SHP77 (cell line): ENCODE results near the gene MAL.
A peak's percentile ranks its signal among the peaks of the same experiment; 100 is the strongest.
"Not testable (repeated sequence)": the region's sequence is repeated elsewhere in the genome, so short reads cannot be mapped to it uniquely, and the experiment has no call there.

Experiments used
- DNase-seq, 2 experiments: peaks; one replicate each; lab custom pipeline; 2025; lab: John Stamatoyannopoulos, UW

The MAL gene

DNA sequence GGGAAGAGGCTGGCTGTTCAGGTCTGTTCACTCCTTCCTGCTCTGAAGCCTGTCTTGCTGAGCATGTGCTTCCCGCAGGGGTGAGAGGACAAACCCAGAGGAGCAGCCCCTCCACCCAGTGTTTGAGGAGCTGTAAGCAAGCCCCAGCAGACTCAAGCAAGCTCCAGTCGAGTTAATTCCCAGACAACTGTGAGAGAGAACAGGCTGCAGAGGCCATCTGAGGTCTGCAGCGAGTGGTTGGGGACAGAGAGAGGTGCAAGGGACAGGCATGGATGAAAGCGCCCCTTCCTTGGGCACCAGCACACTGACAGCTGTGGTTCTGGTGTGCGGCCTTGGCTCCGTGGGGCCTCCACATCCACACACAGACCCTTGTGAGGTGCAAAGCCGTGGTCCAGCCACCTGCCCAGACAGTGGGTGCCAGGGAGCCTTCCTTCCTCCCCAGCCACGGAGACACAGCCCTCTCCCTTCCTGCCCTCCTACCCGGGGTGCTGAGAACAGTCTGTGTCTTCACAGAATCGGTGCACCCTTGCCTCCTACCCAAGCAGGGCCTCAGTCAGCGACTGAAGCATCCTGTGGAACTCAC, 36.2 kb downstream of the MAL start:
- no peak for DNase-seq

DNA sequence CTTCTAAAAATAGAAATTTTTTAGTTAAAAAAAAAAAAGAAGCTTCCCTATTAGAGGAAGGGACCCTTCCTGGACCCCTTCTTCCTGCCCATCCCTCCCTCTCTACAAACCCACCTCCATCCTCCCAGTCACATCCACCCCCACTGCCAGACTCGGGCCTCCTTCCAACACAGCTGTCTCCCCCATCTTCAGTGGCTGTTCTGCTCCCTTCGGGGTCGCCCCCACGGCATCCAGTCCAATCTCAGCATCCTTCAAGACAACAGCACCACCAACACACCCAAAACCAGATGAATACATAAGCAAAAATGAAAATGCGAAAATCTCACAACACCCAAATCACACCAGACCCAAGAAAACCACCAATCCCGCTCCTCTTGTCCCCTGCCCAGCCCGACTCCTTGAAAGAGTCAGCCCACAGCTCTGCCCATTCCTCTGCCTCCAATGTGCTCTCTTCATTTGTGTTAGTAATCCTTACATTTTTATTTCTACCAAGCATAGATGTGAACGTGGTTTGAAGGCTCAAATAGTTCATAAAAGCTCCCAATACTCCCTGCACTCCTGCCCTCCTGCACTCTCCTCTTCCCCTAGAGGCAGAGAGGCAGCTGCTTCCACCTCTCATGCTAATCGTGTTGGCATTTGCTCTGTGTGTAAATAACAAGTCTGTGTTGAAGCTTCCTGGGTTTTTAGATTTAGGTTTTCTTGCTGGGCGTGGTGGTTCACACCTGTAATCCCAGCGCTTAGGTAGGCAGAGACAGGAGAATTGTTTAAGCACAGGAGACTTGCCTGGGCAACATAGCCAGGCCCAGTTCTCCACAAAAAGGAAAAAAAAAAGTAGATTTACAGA, 37.0 kb downstream of the MAL start:
- DNase-seq = peak; percentile 24 to 60

DNA sequence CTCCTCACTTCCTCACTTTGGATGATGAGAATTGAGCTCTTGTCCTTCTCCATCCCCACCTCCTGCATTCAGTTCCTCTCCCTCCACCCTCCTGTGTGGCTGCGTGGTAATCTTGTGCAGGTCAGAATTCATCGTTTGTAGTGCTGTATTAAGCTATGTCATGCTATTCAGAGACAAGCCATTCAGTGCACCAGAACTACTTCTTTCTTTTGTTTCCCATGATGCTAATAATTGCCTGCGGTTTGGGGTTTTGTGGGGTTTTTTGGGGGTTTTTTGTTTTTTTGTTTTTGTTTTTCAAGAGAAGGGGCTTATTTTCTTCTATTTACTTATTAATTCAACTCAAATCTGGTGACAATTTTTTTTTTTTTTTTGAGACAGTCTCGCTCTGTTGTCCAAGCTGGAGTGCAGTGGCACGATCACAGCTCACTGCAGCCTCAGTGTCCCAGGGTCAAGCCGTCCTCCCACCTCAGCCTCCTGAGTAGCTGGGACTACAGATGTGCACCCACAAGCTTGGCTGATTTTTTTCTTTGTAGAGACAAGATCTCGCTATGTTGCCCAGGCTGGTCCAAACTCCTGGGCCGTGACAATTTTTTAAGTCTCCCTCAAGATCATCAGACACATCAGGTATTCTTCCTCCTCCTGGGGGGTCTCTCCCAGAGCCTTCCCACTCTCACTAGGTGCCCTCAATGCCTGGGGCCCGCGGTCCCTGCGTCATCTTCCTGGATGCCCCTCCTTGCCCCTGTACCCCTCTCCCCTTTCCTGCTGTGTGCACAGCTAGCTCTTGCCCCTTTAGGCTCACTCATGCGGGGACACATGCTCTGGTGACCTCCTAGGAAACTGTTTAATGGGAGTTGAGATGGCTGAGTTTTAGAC, 37.8 kb downstream of the MAL start:
- no peak for DNase-seq

DNA sequence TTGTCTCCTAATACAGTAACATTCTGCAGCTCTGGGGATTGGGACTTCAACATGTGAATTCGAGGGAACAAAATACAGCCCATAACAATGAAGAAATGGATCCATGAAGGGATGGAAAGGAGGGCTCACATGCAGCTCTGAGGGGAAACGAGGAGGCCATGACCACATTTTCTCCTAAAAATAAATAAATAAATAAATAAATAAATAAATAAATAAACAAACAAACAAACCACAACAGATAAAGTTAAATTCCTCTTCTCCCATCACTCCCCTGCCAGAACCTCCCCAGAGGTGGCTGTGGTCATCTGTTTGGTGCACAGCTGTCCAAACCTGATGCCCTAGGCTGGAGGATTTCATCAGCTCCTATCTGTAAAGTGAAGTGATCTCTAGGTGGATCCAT, 42.7 kb downstream of the MAL start:
- no peak for DNase-seq

DNA sequence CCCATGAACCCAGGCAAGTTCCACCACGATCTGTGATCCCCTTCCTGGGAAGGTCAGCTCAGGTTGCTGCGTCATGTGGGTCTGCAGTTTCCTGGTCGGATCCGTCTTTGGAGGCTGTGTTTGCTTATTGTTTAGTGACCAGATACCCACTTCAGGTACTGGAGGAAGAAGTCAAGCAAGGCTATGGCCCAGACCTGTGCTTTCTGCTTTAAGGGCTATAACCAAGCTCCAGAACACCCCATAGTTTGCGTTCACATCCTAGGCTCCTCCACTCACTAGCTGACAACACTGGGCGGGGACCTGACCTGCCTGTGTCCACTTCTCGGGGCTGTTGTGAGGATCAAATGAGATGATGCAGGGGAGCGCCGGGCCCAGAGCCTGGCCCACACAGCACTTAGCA, 44.0 kb downstream of the MAL start:
- DNase-seq = no peak

DNA sequence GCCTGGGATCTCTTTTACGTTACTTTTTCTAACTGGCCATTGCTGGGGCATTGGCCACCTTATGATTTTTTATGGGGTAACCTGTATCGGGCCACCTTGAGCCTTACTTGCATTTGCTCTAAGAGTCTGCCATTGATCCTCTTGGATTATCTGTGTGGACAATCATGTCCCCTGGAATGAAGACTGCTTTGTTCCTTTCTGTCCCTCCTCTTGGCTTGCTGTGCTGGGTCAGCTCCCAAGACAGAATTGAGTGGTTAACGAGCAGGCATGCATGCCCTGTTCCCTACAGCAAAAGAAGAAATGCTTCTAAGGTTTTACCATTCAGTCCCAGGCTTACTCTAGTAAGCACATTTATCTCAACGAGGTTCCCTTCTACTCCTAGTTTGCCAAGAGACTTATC, 46.3 kb downstream of the MAL start:
- DNase-seq = no peak

DNA sequence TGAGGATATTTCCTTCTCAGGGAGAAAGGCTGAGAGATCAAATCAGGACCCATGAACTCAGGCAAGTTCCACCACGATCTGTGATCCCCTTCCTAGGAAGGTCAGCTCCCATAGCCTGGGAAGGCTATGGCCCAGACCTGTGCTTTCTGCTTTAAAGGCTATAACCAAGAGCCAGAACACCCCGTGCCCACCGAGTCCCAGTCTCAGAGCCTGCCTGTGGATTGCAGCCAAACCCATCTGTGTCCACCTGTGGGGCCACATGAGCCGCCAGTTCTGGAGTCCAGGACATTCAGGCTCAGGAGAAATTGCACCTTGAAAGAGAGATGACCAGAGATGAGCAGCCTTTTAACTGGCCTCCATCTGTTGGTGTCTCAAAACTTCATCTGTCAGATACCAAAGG, 46.9 kb downstream of the MAL start:
- DNase-seq = no peak

DNA sequence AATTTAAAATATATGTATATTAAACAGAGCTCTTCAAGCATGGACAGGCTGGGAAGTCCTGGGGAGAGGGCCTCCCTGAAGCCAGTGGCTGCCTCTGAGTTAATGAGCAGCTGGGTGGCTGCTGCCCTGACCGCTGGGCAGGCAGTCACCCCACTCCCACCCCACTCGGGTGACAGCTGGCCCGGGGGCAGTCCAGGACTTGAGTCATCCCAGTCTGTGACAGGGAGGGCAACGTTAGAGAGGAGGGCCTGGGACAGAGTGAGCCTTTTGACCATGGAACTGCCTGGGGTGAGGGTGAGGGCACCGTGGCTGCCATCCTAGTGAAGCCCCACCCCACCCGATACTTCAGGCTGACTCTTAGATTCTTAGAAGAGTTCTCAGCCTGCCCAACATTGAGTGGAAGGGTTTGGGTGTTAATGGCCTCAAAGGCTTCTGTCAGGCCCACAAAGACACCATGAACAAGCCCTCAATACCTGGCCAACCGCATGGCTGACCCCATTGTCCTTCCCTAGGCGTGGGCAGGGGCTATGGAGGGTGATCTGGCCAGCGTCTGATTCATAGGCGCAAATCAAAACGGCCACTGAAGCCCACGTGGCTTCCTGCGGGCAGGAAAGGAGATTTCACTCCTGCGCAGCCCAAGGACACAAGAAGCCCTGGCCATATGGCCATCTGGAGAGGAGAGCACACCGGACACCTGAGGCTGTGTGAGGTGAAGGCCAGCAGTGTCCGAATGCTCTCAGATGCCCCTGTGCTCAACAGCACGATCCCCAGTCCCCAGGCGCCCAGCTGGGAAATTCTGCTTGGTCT, 48.6 kb downstream of the MAL start:
- no peak for DNase-seq

DNA sequence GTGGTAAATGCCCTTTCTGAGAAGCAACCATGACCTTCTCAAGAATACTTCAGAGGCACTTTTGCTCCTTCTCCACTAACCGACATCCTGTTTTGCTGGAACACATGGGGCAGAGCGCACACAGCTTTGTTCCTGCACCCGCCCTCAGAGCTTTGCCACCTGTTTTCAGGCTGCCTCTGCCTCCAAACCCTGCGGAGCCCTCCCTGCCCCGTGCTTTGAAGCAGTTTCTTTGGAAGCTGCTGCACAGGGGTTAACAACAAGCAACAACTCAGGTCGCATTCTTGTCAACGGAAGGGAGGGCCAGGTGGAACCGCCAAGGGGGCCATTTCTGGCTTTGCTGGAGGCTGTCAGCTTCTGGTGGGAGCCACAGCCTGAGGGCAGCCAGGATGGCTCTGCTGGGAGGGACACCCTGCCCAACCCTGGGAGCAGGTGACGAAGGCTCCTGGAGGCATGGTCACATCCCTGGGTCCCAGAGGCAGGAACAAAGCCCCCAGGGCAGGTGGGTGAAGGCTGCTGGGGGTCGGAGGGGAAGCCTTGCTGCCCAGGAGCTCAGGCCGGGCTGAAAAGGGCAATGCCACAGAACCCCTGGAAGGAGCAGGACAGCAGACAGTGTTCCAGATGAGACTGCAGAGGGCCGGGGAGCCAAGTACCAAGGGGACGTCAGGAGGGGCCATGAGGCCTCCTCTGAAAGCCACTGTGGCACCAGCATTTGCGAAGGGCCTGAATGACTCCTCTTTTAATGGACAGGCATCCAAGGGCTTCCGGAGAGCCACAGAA, 49.3 kb downstream of the MAL start:
- DNase-seq = no peak

DNA sequence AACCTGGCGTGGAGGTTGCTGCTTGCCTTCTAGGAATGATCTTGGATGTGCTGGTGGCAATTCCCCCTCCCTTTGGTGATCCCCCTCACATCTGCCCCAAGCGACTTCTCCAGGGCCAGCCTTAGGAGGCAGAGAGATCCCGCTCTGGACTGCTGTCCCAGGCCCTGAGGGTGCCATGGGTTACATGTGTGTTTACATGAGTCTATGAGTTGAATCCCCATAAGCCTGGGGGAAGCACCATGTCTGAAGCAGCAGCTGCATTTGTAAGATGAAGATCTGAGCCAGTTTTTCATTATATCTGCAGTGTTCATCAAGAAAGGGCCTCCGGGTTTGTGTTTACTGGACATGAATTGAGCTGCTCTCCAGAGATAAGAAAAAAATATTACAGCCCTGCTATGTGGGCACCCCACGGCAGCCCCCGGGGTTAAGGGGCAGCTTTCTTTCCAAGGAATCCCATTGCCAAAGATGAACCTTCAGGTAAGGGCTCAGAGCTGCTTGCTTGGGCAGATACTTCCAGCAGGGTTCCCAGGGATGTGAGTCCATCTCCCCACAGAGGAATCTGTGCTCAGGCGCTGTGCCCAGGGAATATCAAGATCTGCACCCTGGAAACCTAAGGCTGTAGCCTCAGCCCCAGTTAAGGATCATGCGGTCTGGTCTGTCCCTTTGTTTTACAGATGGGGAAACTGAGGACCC, 50.1 kb downstream of the MAL start:
- no peak for DNase-seq

DNA sequence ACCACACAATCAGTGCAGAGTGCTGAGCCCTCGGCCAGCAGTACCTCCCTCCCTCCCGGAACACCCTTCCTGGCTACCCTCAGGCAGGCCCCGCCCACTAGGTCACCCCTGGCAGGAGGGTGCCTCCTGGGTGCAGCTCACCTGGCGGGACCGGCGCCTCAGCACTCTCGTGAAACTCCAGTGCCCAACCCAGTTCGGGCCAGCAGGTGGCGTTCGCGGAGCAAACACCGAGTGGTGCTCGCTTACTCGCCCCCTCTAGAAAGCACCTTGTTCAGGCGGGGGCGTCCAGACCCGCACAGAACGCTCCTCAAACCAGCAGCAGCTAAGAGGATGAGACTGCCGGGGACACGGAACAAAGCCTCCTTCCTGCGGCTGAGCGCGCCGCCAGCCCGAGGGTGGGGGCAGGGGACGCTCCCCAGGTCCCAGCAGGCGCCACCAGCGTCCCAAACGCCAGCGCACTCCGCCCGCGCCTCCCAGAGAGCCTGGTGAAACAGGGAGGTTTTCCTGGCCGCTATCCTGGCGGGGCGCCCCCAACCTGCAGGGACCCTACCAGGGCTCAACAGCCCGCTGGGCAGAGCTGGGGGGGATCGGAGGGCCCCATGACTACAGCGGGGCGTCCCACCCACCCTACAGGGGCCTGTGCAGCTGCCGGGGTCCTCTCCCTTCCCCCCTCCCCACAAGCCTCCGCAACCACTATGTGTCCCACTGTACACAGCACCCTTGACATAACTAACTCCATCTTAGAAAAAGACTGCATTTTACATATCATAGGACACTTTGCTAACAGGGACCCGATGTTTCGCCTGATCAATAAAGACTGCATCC, 51.4 kb downstream of the MAL start:
- peak; percentile 57 to 72 for DNase-seq

DNA sequence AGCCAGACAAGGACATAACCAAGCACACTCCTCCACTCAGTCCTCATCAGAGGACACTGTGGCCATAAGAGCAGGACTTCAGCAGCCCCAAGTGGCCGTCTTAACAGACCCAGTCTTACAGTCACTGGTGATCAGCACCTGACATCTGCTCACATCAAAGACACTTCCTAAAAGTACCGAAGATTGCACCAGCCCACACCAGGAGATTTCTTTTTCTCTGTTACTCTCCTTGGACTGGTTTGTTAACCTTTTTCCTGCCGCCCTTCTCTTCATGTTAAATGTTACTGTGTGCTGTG, 52.0 kb downstream of the MAL start:
- DNase-seq = no peak

DNA sequence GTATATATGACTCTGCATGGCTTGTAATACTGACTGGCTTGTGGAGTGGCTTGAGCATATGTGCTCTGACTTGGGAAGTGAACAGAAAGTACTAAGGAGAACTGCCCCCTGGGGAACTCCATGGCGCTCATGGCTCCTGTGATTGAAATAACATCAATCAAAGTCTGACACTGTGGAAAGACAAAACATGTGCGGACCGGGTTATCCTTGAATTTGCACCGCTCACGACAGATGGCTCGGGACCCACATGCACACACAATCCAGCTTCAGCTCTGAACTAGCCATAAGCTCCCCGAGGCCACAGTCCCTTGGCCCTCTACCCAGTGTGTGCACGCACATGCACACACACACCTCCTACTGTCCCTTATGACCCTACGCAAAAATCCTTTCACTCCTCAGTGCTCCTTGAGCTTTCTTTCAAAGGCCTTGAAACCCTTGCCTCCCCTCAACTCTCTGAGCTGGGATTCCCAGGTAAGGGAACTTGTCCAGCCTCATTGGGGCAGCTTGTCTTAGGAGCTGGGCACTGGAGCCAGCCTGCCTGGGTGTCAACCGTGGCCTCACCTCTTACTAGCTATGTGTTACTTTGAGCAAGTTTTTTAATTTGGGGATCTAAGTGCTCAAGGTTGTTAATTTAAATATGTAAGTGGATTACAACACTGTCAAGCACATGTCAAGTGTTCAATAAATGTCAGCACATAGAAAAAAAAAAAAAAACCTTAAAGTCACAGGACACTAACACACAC, 52.5 kb downstream of the MAL start:
- no peak for DNase-seq

DNA sequence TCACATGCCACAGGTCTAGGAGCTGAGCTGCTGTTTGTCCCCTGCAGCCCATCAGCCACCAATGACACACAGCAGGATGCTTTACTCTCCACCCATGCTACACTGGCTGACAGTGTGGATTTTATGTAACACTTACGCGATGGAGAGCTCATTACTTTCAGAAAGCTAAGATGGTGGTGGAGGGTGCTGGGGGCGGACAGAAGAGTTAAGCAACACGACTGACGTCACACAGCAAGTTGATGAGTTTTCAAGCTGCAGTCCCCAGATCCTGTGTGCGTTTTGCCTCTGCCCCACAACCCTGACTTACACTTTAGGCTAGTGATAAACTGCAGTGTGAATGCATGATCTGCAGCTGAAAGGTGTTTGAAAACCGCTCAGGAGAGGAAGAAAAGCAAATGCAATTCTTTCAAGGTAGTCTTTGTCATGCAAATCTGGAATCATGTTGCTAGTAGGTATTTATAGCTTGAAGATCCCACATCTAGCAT, 53.7 kb downstream of the MAL start:
- no peak for DNase-seq

DNA sequence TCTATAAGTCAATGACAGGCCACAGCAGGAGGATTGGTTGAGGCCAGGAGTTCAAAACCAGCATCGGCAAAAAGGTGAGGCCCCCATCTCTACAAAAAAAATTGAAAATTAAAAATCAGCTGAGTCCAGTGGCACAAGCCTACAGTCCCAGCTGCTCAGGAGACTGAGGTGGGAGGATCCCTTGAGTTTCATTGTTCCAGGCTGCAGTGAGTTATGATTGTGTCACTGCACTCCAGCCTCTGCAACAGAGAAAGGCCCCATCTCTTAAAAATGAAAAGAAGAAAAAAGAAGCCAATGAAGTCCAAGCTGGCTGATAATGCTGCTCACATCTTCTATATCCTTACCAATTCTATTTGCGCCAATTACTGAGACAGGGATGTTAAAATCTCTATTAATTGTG, 57.0 kb downstream of the MAL start:
- DNase-seq = no peak

DNA sequence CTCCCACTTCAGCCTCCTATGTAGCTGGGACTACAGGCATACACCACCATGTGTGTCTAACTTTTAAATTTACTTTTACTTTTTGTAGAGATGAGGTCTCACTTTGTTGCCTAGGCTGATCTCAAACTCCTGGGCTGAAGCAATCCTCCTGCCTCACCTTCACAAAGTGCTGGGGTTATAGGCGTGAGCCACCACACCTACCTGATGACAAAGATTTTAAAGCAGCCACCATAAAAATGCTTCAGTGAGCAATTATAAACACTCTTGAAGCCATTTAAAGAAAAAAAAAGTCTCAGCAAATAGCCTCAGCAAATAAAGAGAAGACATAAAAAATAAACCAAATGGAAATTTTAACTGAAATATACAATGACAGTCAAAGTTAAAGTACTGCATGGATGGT, 60.5 kb downstream of the MAL start:
- DNase-seq = no peak

DNA sequence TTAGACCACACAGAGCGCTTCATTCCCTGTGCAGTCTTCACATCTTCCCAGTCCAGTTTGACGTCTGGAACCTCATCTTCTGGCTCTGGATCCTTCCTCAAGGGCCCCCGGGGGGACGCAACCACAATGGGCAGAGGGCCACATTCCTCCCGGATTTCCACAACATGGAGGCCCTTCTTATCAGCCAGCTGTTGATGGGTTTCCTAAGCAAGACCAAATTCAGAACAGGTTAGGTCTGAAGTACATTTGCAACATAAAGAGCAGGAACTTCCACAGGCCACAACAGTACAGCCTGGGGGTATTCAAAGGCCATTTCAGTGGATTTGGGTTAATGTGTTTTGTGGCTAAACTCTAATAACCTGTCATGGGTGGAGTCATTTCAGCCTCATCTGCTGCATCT, 61.9 kb downstream of the MAL start:
- DNase-seq = no peak

DNA sequence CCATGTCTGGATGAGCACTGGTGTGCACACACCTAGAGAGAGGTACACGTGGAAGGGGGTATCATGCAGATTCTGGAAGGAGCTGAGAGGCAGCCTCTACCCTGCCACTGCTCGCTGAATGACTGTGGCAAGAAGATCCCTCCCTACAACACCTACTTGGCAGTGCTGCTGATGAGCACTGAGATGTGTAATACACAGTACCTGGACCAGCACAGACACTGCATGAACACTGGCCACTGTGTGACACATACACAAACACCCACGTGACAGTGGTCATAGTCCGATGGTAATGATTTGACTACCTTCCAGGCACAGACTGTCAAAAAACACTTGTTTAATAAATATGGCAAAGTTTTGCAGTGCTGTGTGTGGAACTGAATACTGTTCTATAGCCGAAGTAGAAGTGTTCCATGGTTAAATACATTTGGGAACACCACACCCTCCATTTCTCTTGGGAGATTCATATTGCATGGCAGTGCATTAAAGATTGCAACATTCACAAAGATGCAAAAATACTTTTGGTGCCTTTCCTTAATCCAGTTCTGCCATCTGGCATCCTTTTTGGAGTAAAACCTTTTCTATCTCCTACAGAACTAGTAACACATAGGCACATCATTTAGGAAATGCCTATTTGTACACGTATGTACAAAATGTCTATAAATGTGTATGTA, 66.5 kb downstream of the MAL start:
- DNase-seq = no peak

DNA sequence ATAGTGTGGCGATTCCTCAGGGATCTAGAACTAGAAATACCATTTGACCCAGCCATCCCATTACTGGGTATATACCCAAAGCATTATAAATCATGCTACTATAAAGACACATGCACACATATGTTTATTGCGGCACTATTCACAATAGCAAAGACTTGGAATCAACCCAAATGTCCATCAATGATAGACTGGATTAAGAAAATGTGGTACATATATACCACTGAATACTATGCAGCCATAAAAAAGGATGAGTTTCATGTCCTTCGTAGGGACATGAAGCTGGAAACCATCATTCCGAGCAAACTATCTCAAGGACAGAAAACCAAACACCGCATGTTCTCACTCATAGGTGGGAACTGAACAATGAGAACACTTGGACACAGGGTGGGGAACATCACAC, 72.8 kb downstream of the MAL start:
- not testable (repeated sequence) for DNase-seq
